PC-3 (cell line): Measurements from ENCODE around the gene CYP19A1.

ENCODE experiments used
- CTCF ChIP-seq: fragments of 300-600 bp; sonication (generic); conservative IDR thresholded peaks from 2 replicates; pipeline ENCODE4 v1.5.1; 2017; ENCODE audit warnings: antibody characterized with exemption, low read depth, mild to moderate bottlenecking, low read length
- EZH2 ChIP-seq: fragments of 300-600 bp; sonication (generic); IDR thresholded peaks from one replicate; pipeline ENCODE4 v1.6.1; 2017; ENCODE audit warnings: antibody characterized with exemption, mild to moderate bottlenecking, low read length; ENCODE audit not compliant: unreplicated experiment
- EZH2phosphoT487 ChIP-seq: fragments of 300-600 bp; sonication (generic); IDR thresholded peaks from 2 replicates; pipeline ENCODE4 v1.6.1; 2018; ENCODE audit warnings: mild to moderate bottlenecking, antibody characterized with exemption, low read length, borderline replicate concordance

- TF ChIP-seq CTCF (no peak), EZH2phosphoT487 (no peak), EZH2 (no peak)
These were observed 39.0 kb downstream of the CYP19A1 start for GRCh38 chr15:51299187-51300015.
